ES-I3 (cell line): ENCODE results near the gene EHBP1.
A peak's percentile ranks its signal among the peaks of the same experiment; 100 is the strongest.

Experiments used
- H3K36me3 ChIP-seq: 2 replicates; pipeline ENCODE4 v1.6.1; 2013; ENCODE audit warnings: mild to moderate bottlenecking, low read length, control low read depth, moderate library complexity; ENCODE audit not compliant: insufficient read depth
- H3K4me1 ChIP-seq: 2 replicates; pipeline ENCODE4 v1.6.1; 2013; ENCODE audit warnings: mild to moderate bottlenecking, control low read depth, low read length; ENCODE audit not compliant: insufficient read depth
- H3K9ac ChIP-seq: 2 replicates; pipeline ENCODE4 v1.6.1; 2013; ENCODE audit warnings: low read depth, mild to moderate bottlenecking, low read length, moderate library complexity
- H3K9me3 ChIP-seq: 2 replicates; pipeline ENCODE4 v1.6.1; 2013; ENCODE audit warnings: mild to moderate bottlenecking, low read length, moderate library complexity; ENCODE audit not compliant: control insufficient read depth, insufficient read depth

The EHBP1 gene

DNA sequence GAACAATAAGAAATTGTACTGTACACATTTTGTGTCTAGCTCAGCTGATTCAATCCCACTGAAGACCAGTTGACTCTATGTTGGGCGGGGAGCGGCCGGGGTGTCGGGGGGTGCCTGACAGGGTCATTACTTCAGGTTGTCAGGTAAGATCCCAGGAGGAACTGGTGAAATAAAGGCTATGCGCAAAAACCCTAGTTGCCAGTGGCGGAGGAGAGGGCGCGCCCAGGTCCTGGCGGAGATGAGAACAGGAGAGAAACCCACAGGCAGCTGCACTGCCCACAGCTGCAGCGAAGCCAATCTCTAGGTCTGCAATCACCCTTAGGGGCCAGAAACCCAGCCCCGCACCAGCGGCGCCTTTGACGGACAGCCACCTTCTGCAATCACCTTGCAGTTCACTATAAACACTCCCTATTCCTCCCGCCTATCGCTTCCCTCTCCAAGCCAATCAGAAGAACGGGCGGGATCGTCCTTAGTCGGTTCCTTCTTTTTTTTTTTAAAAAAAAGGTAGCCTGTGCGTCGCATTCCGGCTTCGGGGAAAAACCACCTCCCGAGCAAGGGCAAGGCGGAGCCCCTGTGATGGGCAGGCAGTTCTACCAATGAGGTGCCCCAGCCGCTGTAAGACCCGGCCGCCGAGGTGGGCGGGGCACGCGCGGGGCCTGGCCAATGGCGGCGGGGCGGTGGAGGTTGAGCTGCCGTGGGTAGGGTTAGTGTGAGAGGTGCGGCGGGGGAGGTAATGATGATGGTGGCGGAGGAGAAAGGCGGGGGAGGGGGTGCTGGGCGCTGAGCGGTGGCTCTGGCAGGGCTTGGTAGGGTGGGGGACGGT lies at the start of gene EHBP1:
EHBP1 (plus strand) TSS at position 707 of the 823 bp plus-strand sequence. CDS start 1,479 bp downstream, outside the sequence.
- Histone ChIP-seq H3K9me3 (no peaks in the 10 kb centered on the region), H3K9ac (peak within 1 kb of the TSS; percentile 83), H3K36me3 (no peaks in the 10 kb centered on the region), H3K4me1 (peaks cover 16% of the 10 kb centered on the region; the same call in 1 of the 2 replicates)

DNA sequence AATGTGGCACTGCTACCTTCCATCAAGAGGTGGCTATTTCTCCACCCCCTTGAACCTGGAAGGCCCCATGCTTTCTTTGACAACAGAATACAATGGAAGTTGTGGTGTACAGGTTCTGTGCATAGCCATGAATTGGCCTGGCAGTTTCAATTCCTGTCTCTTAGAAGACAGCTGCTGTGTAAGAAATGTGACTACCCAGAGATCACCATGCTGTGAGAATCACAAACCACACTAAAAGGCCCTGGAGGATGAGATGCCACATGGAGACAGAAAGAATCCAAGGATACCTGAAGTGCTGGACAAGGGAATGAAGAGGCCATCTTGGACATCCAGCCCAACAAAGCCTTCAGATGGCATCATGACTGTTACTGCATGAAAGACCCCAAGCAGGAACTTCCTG lies 47.7 kb upstream of the EHBP1 start:
- H3K9me3 ChIP-seq, result no peaks in the 10 kb centered on the region
- H3K36me3 ChIP-seq, result no peaks in the 10 kb centered on the region
- no peak overlapping the region for H3K9ac ChIP-seq
- 0 out of 2 replicates have a peak, but pooled peaks cover 3% of the 10 kb centered on the region for H3K4me1 ChIP-seq

DNA sequence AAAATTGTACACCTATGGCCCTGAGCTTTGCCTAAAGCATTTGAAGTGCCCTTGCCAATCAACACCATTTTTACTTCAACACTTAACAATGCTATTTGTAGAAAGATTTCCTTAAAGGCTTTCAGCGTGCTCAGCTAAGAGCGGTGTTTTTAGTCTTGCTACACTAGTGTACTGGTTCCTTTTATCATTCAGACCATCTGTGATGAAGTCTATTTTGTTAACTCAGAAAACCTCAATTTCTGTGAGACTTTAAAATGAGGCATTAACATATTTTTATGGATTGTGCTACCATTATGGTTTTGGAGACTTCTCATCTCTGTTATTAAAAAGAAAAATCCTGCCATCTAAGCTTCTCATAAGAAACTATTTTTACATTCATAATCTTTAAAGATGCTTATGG lies 46.6 kb upstream of the EHBP1 start:
- Histone ChIP-seq H3K36me3 (no peaks in the 10 kb centered on the region), H3K4me1 (0 out of 2 replicates have a peak, but pooled peaks cover 3% of the 10 kb centered on the region), H3K9me3 (no peaks in the 10 kb centered on the region), H3K9ac (no peak overlapping the region)

DNA sequence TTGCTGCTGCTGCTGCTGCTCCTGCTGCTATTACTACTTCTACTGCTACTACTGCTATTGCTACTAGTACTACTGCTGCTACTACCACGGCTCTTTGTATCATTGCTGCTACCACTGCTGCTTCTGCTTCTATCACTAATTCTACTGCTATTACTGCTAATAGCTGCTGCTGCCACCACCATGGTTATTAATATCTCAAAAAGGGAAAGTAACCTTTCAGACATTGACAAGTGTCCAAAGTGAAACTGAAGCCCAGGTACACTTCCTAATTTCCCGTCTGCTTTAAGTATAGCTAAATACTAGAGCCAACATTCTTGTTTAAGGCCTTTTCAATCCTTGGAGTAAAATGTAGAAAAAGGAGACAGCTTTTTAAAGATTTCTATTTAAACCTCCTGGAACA lies 45.4 kb upstream of the EHBP1 start:
- no peaks in the 10 kb centered on the region for H3K9me3 ChIP-seq
- 0 out of 2 replicates have a peak, but pooled peaks cover 3% of the 10 kb centered on the region for H3K4me1 ChIP-seq
- no peak overlapping the region for H3K9ac ChIP-seq
- H3K36me3 ChIP-seq, result no peaks in the 10 kb centered on the region

DNA sequence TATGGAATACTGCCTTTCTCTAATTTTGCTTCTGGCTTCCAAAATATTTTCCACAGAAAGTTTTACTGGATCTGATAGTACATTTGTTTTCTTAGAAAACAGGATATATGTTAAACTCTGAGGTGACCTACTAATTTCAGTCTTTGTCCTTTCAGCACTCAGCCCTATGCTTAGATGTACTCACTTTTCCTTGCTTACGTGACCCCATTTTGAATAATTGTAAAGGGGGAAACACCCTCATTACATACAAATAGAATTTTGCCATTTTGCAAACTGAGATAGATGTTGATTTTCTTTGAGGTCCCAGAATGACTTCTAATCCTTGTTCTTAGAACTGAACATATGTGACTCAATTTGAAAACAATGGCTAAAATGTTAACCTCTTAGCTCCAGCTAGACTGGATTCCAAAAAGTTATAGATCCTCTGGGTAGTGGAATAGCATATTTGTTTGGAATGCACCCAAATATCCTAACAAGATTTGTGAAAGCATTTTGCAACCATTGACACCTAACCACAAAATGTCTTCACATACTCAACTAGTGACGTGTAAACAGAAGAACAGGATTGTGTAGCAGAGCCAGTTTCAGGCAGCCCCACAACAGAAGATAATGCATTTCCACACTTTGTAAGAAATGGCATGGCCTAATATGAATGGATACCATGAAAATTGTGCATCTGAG lies 44.8 kb upstream of the EHBP1 start:
- Histone ChIP-seq H3K9me3 (no peaks in the 10 kb centered on the region), H3K36me3 (no peaks in the 10 kb centered on the region), H3K9ac (no peak overlapping the region), H3K4me1 (0 out of 2 replicates have a peak, but pooled peaks cover 3% of the 10 kb centered on the region)

DNA sequence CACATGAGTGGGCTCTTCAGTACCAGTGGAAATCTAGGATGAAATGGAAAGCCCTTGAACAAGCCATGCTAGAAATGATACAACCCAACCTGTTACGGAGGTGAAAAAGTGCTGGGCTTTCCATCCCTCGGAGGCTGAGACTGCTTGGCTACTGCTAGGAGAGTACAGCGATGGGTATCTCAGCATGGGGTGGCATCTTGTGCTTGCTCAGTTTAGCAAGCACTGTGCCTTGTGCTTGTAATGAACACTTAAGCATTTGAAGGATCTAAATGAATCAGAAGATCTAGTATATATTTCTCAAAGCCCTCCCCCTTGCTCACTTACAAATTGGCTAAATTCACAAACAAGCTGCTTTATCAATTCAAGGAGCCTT lies 44.3 kb upstream of the EHBP1 start:
- Histone ChIP-seq H3K4me1 (0 out of 2 replicates have a peak, but pooled peaks cover 3% of the 10 kb centered on the region), H3K9ac (no peak overlapping the region), H3K9me3 (no peaks in the 10 kb centered on the region), H3K36me3 (no peaks in the 10 kb centered on the region)

DNA sequence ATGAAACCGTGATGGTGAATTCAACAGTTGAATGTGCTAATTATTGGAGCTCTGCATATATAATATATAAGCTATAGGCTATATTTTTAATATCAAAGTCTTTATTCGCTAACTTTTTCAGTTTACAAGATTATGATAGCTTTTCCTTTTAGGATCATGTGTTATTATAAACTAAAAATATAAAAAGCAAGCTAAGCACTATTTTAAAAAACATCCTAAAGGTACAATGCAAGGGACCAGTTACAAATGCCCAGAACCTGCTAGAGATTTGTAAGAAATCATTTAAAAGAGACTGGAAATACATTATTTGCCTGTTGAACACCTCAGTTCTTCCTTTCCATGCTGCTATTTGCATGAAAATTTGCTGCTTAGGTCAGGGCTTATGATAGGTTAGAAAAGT lies 43.4 kb upstream of the EHBP1 start:
- Histone ChIP-seq H3K9me3 (no peaks in the 10 kb centered on the region), H3K9ac (no peak overlapping the region), H3K4me1 (0 out of 2 replicates have a peak, but pooled peaks cover 3% of the 10 kb centered on the region), H3K36me3 (no peaks in the 10 kb centered on the region)

DNA sequence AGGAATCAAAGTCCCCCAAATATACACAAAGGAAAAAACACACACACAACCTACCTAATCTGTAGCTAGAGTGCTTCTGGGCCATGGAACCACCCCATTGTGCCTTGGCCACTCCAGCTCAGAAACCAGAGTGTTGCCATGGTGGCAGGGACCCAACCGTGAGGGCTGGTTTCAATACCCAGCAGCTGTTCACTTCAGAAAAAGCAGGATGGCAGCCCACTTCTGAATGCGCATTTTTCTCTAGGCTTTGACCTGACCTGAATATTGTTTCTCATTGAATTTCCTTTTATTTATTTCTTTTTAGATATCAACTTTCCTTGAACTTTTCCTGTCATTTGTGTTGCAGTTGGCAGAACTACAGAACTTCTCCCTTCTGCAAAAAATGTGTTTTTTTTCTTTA lies 43.0 kb upstream of the EHBP1 start:
- H3K9ac ChIP-seq, result no peak overlapping the region
- H3K4me1 ChIP-seq, result 0 out of 2 replicates have a peak, but pooled peaks cover 3% of the 10 kb centered on the region
- no peaks in the 10 kb centered on the region for H3K9me3 ChIP-seq
- H3K36me3 ChIP-seq, result no peaks in the 10 kb centered on the region

DNA sequence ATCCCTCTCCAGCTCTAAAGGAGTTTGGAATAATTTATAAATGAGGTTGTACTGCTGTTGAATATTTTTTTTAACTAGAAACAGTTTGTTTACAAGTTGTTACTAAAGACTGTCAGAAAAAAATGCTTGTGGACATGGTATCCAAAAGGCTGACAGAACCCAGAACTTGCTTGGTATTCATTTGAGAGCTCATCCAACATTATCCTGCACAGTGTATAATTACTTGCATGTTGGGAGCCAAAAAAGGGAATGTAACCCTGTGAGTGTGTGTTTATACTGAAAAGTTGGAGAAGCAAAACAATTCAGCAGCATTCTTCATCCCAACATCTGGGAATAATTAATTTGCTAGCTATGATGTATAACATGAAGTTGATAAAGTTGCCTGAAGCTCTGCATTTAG lies 42.1 kb upstream of the EHBP1 start:
- Histone ChIP-seq H3K36me3 (no peaks in the 10 kb centered on the region), H3K4me1 (0 out of 2 replicates have a peak, but pooled peaks cover 3% of the 10 kb centered on the region), H3K9me3 (no peaks in the 10 kb centered on the region), H3K9ac (no peak overlapping the region)

DNA sequence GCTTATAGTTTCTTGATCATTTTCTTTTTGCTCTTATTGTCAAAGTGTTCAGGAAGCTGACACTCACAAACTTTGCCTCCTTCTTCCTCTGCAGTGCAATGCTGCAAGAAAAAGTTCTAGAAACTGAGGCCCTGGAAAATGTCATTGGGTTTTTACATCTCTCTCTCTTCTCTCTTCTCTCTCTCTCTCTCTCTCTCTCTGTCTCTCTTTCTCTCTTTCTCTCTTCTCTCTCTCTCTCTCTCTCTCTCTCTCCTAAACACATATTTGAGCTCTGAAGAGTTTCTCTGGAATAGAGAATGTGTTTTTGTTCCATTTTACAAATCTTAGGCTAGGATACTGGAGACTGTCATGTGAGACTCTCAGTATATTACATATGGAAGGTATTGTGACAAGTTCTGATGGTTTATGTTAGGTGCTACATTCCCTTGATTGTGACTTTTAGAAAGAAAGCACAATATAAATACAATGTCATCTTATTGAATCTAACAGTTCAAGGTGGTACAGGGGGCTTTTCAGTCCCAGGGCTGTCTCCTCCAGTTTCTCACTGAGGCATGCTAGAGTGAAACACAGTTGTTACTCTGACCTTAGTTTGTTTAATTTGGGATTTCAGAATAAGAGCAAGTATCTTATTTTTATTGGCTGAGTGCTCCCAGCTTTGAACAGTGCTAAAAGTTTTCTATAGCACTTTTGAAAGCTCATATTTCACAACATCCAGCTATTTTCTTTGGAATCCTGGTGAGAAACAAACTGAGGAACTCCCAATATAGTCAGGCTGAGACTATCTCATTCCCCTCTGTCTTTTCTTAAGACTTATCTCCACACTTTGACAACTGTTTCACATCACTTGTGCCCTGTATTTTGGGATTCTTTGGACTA lies 41.4 kb upstream of the EHBP1 start:
- Histone ChIP-seq H3K9me3 (no peaks in the 10 kb centered on the region), H3K36me3 (no peaks in the 10 kb centered on the region), H3K4me1 (0 out of 2 replicates have a peak, but pooled peaks cover 3% of the 10 kb centered on the region), H3K9ac (no peak overlapping the region)

DNA sequence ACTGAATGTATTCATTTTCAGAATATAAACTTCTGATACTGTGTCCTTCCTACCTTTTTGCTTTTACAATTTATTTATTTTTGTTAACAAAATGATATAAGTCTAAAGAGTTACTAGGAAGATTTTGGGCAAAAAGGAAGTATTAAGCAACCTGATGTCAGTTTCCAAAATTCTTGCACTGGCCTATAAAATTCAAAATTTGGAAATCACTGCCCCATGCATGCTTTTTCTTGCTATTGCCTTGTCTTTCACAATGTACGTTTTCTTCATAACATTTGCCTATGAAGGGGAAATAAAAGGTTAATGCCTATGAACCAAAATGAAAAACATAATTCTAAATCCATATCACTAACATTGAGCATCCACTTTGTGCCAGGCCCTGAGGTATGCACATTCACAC lies 40.1 kb upstream of the EHBP1 start:
- no peak overlapping the region for H3K9ac ChIP-seq
- H3K9me3 ChIP-seq, result no peaks in the 10 kb centered on the region
- H3K36me3 ChIP-seq, result no peaks in the 10 kb centered on the region
- 0 out of 2 replicates have a peak, but pooled peaks cover 3% of the 10 kb centered on the region for H3K4me1 ChIP-seq

DNA sequence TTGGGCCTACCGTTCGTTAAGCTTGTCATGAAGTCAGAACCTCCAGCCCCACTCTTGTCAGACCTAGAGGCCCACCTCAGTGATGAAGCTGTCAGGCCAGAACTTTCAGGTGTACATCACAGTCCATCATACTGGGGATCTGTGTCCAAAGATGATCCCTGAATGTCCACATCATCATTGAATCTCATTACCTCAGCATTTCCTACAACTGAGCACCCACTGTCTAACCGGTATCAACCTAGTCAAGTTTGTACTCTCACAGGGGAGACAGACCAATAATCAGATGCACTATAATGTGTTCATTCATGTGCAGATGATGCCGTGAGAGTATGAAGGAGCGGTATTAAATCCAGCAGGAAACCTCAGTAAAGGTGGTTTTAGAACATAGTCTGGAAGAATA lies 36.3 kb upstream of the EHBP1 start:
- H3K4me1 ChIP-seq, result peaks cover 16% of the 10 kb centered on the region
- no peaks in the 10 kb centered on the region for H3K9me3 ChIP-seq
- no peaks in the 10 kb centered on the region for H3K36me3 ChIP-seq
- H3K9ac ChIP-seq, result no peak overlapping the region

DNA sequence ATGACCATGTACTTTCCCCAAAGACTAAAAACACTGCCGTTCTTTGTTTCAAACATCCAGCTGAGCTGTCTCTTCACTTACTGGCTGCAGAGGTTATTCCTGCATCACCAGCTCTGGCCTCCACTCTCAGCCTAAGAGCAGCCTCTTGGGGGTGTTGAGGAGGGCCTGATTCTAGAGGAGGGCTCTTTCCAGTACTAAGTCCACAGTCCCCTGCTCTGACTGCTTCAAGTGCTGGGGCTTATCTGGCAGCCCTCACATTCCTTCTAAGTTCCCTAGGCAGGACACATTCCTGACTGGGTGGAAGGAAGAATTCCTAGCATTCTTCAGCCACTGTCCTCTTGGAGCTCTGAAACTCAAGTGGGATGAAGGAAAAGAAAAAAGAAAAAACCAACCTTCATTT lies 32.9 kb upstream of the EHBP1 start:
- H3K36me3 ChIP-seq, result no peaks in the 10 kb centered on the region
- peaks cover 16% of the 10 kb centered on the region for H3K4me1 ChIP-seq
- no peaks in the 10 kb centered on the region for H3K9me3 ChIP-seq
- no peak overlapping the region for H3K9ac ChIP-seq

DNA sequence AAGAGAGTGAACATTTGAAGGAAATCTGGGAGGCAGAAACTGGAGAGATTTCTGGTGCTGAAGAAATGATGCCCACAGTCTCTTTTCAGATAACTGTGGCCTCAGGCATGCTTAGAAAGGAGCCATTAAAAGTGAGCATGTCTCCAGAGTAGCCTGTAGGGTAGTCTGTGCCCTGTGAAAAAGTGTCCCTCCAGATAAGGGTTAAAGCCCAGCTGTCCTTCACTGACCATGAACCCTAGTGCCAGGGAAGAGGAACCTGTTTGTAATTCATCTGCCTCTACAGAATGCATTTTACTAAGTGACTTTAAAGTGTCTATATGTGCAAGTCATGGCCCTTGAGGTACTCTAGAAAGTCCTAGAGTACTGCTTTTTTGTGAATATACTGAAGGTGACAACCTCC lies 30.5 kb upstream of the EHBP1 start:
- H3K4me1 ChIP-seq, result peaks cover 16% of the 10 kb centered on the region
- no peak overlapping the region for H3K9ac ChIP-seq
- no peaks in the 10 kb centered on the region for H3K9me3 ChIP-seq
- H3K36me3 ChIP-seq, result no peaks in the 10 kb centered on the region
